ENCODE data around the gene SLC11A1.

Gene SLC11A1

GRCh38 chr2:218367415-218368149, 14.5 kb upstream of the SLC11A1 start:
- peak; percentile 83 for DNase-seq

- no peak for DNase-seq
Observed at GRCh38 chr2:218368150-218368528, 13.9 kb upstream of the SLC11A1 start.

- DNase-seq, result no peak
Observed at GRCh38 chr2:218368621-218369153, 13.4 kb upstream of the SLC11A1 start.

DNA sequence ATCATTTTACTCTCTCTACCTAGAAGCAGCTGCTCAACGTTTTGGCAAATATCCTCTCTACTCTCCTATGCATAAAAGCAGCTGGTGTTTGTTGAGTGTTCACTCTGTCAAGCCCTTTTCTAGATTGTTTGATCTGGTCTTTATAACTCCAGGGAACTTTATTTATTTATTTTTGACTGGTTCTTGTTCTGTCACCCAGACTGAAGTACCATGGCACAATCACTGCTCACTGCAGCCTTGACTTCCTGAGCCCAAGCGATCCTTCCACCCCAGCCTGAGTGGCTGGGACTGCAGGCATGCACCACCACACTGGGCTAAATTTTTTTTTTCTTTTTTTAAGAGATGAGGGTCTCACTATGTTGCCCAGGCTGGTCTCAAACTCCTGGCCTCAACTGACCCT, 12.7 kb upstream of the SLC11A1 start:
- DNase-seq, result no peak

DNA sequence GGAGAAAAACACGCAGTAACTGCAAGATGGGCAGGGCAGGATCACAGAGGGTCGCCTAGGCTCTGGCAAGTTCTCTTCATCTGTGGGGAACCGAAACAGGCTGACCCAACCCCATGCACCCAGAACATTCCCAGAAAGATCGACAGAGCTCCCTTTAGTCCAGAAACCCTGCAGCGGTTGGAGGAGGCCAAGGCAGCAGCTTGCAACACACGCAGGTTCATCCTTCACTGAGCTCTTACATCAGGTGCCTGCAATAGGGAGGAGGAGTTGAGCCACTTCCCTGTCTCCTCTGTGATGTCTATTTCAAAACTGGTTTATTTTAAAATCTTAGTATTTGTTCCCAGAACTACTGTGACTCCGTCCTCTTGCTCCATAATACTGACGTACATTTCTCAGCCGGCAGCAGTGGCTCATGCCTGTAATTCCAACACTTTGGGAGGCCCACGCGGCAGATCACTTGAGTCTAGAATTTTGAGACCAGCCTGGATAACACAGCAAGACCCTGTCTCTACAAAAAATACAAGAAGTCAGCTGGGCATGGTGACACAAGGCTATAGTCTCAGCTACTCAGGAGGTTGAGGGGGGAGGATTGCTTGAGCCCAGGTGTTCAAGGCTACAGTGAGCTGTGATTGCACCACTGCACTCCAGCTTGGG, 11.5 kb upstream of the SLC11A1 start:
- DNase-seq, result no peak

DNA sequence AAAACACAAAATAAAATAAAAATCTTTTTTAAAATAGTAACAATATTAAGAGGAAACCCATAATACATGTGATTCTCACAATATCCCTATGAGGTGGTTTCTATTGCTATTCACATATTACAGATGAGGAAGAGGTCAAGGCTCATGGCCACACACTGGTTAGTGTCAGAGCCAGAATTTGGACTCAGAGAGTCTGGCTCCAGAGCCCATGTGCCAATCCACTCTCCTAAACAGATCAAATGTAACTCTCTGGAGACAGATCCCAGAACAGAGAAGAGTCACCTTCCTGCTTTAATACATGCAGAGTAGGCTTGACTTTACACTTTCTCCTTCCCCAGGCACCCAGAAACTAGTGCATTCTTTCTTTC, 10.1 kb upstream of the SLC11A1 start:
- DNase-seq, result no peak

DNA sequence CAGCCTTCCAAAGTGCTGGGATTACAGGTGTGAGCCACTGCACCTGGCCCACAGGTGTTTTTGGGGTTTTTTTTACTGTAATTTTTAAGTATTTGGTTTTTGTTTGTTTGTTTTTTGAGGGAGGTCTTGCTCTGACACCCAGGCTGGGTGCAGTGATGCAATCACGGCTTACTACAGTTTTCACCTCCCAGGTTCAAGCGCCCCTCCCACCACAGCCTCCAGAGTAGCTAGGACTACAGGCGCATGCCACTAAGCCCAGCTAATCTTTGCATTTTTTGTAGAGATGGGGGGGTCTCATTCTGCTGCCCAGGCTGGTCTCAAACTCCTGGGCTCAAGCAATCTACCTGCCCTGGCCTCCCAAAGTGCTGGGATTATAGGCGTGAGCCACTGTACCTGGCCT, 7.3 kb upstream of the SLC11A1 start:
- no peak for DNase-seq

- no peak for DNase-seq
Observed at GRCh38 chr2:218375212-218375611, 6.9 kb upstream of the SLC11A1 start.

GRCh38 chr2:218378053-218378452, 4.0 kb upstream of the SLC11A1 start:
- DNase-seq, result no peak

GRCh38 chr2:218382785-218383184, 712 bp downstream of the SLC11A1 start:
- no peak for DNase-seq

DNA sequence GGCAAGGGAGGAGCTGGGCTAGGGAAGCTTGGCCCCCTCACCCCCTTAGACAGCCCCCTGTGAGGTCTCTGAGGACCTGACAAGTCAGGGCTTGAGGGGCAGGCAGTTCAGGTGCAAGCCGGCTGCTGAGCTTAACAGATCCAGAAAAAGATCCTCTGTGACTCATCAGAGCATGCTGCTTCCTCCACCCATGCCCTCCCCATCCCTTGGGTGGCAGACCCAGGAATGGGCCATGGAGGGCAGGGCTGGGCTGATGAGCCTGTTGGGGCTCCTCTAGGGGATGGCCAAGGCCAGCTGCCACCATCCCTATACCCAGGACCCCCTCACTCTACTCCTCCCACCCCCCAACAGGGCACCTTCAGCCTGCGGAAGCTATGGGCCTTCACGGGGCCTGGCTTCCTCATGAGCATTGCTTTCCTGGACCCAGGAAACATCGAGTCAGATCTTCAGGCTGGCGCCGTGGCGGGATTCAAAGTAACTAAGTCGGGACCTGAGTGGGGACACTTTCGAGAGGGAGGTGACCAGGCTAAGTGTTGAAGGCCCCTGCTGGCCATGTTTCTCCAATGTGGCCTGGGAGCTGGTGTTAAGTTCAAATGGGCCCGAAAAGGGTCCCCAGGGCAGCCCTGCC, 1.9 kb downstream of the SLC11A1 start:
- DNase-seq, result no peak

- no peak for DNase-seq
Observed at GRCh38 chr2:218384975-218385374, 2.9 kb downstream of the SLC11A1 start.

DNA sequence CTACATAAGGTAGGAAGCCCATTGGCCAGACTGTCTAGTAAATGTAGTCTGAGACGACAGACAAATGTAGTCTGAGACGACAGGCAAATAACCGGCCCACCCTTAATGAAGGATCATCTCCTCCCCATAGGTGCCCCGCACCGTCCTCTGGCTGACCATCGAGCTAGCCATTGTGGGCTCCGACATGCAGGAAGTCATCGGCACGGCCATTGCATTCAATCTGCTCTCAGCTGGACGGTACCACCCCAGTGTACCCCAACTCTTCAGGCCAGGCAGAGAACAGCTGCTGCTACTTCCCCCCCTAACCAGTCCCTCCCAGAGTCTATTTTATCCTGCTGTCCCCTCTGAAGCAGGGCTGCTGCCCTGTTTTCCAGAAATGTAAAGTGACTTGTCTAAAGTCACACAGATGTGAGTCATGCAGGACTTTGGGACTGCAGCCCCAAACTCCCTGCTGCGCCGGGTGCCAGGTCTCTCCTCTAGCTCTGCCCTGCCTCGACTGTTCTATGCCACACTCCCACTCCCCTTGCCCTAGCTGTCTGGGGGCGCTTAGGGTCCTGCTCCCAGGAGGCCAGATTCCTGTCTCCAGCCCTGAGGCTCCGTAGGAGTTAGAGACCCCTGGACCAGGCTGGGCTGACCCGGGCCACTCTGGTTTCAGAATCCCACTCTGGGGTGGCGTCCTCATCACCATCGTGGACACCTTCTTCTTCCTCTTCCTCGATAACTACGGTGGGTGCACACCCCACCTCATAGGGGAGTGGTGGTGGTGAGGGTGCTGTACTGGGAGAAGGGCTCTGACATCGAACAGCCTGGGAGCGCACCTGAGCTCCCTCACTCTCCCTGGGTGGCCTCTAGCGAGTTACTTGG, 4.7 kb downstream of the SLC11A1 start:
- no peak for DNase-seq

DNA sequence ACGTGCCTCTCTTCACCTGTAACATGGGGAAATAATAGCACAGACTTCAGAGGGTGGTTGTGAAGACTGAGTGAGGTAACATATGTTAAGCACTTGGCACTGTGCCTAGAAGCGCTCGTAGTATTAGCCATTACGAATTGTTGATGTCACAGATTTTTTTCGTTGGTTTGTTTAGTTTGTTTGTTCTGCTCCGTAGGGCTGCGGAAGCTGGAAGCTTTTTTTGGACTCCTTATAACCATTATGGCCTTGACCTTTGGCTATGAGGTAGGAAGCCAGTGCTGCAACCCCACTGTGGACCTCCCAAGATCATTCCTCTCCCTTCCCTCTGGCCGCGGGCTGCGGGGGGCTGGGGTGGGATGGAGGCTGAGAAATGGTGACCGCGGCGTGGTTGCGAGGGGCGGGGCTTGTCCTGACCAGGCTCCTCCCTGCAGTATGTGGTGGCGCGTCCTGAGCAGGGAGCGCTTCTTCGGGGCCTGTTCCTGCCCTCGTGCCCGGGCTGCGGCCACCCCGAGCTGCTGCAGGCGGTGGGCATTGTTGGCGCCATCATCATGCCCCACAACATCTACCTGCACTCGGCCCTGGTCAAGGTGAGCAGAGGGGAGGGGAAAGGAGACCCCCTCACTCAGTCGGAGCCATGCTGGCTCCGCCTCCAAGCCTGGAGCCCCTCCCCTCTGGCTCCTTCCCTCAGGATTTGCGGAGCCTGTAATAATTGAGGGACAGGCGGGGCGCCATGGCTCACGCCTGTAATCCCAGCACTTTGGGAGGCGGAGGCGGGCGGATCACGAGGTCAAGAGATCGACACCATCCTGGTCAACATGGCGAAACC, 5.5 kb downstream of the SLC11A1 start:
- no peak for DNase-seq

DNA sequence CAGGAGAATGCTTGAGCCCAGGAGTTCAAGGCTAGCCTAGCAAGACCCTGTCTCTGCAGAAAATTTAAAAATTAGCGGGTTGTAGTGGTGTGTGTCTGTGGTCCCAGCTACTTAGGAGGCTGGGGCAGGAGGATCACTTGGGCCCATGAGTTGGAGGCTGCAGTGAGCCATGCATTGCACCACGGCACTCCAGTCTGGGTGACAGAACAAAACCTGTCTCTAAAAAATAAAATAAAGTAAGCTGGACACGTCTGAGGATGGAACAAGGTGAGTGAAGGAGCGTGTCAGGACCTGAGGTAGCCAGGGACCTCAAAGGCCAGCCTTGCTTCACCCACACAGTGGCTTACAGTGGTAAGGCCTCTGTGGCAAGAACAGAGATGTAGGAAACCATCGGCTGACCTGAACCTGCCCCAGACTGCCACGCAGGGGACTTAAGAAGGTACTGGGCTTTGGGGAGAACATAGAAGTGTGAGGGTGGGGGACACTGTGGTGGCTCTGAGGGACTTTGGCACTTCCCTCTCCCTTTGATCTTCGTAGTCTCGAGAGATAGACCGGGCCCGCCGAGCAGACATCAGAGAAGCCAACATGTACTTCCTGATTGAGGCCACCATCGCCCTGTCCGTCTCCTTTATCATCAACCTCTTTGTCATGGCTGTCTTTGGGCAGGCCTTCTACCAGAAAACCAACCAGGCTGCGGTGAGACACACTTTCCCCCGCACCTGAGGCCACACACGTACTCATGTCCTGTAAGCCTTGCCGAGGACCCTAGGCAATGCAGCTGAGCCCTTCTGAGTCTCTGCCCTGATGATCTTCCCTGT, 7.5 kb downstream of the SLC11A1 start:
- no peak for DNase-seq

DNA sequence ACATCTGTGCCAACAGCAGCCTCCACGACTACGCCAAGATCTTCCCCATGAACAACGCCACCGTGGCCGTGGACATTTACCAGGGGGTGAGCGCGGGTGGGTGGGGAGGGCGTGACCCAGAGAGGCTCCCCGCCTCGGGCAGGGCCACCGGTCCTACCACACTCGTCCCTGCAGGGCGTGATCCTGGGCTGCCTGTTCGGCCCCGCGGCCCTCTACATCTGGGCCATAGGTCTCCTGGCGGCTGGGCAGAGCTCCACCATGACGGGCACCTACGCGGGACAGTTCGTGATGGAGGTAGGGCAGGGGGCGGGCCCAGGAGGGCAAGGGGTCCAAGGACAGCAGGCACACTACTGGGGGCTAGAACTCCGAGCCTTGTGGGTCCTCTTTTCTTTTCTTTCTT, 9.1 kb downstream of the SLC11A1 start:
- DNase-seq, result no peak

GRCh38 chr2:218392459-218392858, 10.4 kb downstream of the SLC11A1 start:
- DNase-seq, result no peak

DNA sequence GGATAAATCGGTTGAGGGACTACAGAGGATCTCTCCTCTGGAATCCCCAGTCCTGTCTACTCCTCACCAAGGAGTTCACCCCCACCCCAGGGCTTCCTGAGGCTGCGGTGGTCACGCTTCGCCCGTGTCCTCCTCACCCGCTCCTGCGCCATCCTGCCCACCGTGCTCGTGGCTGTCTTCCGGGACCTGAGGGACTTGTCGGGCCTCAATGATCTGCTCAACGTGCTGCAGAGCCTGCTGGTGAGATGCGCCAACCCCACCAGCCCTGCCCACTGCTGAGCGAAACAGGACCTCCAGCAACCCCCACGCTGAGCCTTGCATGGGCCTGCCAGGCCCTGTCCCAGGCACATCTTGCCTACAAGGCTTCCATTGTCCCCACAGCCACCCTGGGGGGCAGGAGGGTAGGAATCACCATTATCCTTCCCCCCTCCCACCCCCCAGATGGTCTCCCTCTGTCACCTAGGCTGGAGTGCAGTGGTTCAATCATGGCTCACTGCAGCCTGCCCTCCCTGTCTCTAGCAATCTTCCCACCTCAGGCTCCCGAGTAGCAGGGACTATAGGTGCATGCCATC, 10.9 kb downstream of the SLC11A1 start:
- DNase-seq, result no peak

- peak; percentile 50 for DNase-seq
Observed at GRCh38 chr2:218393750-218394290, 11.7 kb downstream of the SLC11A1 start.

- no peak for DNase-seq
Observed at GRCh38 chr2:218394298-218395089, 12.4 kb downstream of the SLC11A1 start.

All from CD4-positive, alpha-beta T cell treated with Interleukin-12 subunit alpha and Interleukin-12 subunit beta, for 1 hour (primary cell).